HepG2 (cell line): ENCODE results near the gene ANKRD65. TPM values are rescaled to one million over a fixed set of nuclear protein-coding genes. Genes with fewer than 3 reads are reported as not detected.

ENCODE experiments used
- CHD4 ChIP-seq: fragments of 200-600 bp; sonication (generic); IDR thresholded peaks from 2 replicates; pipeline ENCODE4 v1.7.0; 2017; ENCODE audit warnings: mild to moderate bottlenecking, low read length, borderline replicate concordance
- DR1 ChIP-seq: sonication (generic); formaldehyde crosslinking; IDR thresholded peaks from 2 replicates; pipeline ENCODE4 v1.8.0; 2021; ENCODE audit warnings: mild to moderate bottlenecking, missing genetic modification reagents, inconsistent platforms
- KLF9 ChIP-seq: IDR thresholded peaks from 2 replicates; pipeline ENCODE4 v1.6.1; 2016; ENCODE audit warnings: low read depth
- MTA3 ChIP-seq: sonication (generic); formaldehyde crosslinking; IDR thresholded peaks from 2 replicates; pipeline ENCODE4 v1.4.0; 2020; ENCODE audit warnings: missing genetic modification reagents
- RBFOX2 ChIP-seq: fragments of 200-400 bp; formaldehyde crosslinking; IDR thresholded peaks from 2 replicates; pipeline ENCODE4 v1.6.1; 2017; ENCODE audit warnings: low read depth, mild to moderate bottlenecking, low read length
- REXO4 ChIP-seq: sonication (generic); formaldehyde crosslinking; IDR thresholded peaks from 2 replicates; pipeline ENCODE4 v1.8.0; 2022; ENCODE audit warnings: missing genetic modification reagents, mild to moderate bottlenecking, borderline replicate concordance
- RFX5 ChIP-seq: IDR thresholded peaks from 2 replicates; pipeline ENCODE4 v1.6.1; 2011; ENCODE audit warnings: low read depth, low read length, improper control_type of control experiment
- SETDB1 ChIP-seq: sonication (generic); formaldehyde crosslinking; IDR thresholded peaks from 2 replicates; pipeline ENCODE4 v1.5.1; 2020; ENCODE audit warnings: missing genetic modification reagents, mild to moderate bottlenecking, borderline replicate concordance
- SMARCE1 ChIP-seq: fragments of 450-650 bp; IDR thresholded peaks from 2 replicates; pipeline ENCODE4 v1.6.1; 2017; ENCODE audit warnings: borderline replicate concordance
- SP2 ChIP-seq: sonication (generic); formaldehyde crosslinking; IDR thresholded peaks from 2 replicates; pipeline ENCODE4 v1.5.1; 2020; ENCODE audit warnings: mild to moderate bottlenecking, missing genetic modification reagents
- SRF ChIP-seq: IDR thresholded peaks from 2 replicates; pipeline ENCODE4 v1.6.1; 2011; ENCODE audit warnings: mild to moderate bottlenecking, low read depth, low read length, moderate library complexity
- ZMYM2 ChIP-seq: sonication (generic); formaldehyde crosslinking; IDR thresholded peaks from 2 replicates; pipeline ENCODE4 v1.8.0; 2022; ENCODE audit warnings: mild to moderate bottlenecking, missing genetic modification reagents
- ZNF180 ChIP-seq: sonication (generic); formaldehyde crosslinking; IDR thresholded peaks from 2 replicates; pipeline ENCODE4 v1.4.0; 2020; ENCODE audit warnings: low read depth, missing genetic modification reagents, borderline replicate concordance
- ZNF317 ChIP-seq: sonication (generic); formaldehyde crosslinking; IDR thresholded peaks from 2 replicates; pipeline ENCODE4 v1.5.0; 2020; ENCODE audit warnings: mild to moderate bottlenecking, missing genetic modification reagents
- ZNF34 ChIP-seq: sonication (generic); formaldehyde crosslinking; IDR thresholded peaks from 2 replicates; pipeline ENCODE4 v1.4.0; 2020; ENCODE audit warnings: mild to moderate bottlenecking, missing genetic modification reagents, borderline replicate concordance
- ZNF383 ChIP-seq: sonication (generic); formaldehyde crosslinking; IDR thresholded peaks from 2 replicates; pipeline ENCODE4 v1.4.0; 2020; ENCODE audit warnings: missing genetic modification reagents, mild to moderate bottlenecking, borderline replicate concordance
- polyA plus RNA-seq, 8 experiments: library from polyadenylated mRNA; depleted of rRNA in 3 of 8; stranded (reverse) in 7 of 8; unstranded in 1 of 8; fragments of >200 nt; fragmentation: Illumina TruSeq in 4 of 8; extraction: Trizol in 4 of 8; gene quantifications; 2 replicates each; pipeline versions ENCODE4 v1.2.1 to v1.2.3, GENCODE V29; 2011 to 2016; ENCODE audit warnings: low read depth in 4 of 8, missing spikeins in 1 of 8, mixed read lengths in 1 of 8; ENCODE audit not compliant: insufficient read depth in 1 of 8
- total RNA-seq, 5 experiments: library from RNA; depleted of rRNA; stranded (reverse); fragments of >200 nt; fragmentation: Illumina TruSeq; extraction: Trizol; gene quantifications; 2 replicates each; pipeline ENCODE4 v1.2.3, GENCODE V29; 2016; ENCODE audit warnings: low read depth in 1 of 5
- TF ChIP-seq, protein P1 (sequence below): IDR thresholded peaks from 2 replicates; pipeline ENCODE4 v1.6.1; 2016
- TF ChIP-seq, protein P2 (sequence below): sonication (generic); formaldehyde crosslinking; IDR thresholded peaks from 2 replicates; pipeline ENCODE4 v1.9.0; 2021; ENCODE audit warnings: missing genetic modification reagents, borderline replicate concordance
- TF ChIP-seq, protein P3 (sequence below), 2 experiments: sonication (generic) in 1 of 2; formaldehyde crosslinking in 1 of 2; IDR thresholded peaks; 2 replicates each; pipeline versions ENCODE4 v1.5.1 to v1.6.1; 2011 to 2020; ENCODE audit warnings: borderline replicate concordance in 1 of 2, low read depth in 1 of 2, low read length in 1 of 2, mild to moderate bottlenecking in 1 of 2, missing genetic modification reagents in 1 of 2, moderate library complexity in 1 of 2
- TF ChIP-seq, protein P4 (sequence below): sonication (generic); formaldehyde crosslinking; IDR thresholded peaks from 2 replicates; pipeline ENCODE4 v1.4.0; 2020; ENCODE audit warnings: mild to moderate bottlenecking, missing genetic modification reagents
- TF ChIP-seq, protein P5 (sequence below): sonication (generic); formaldehyde crosslinking; IDR thresholded peaks from 2 replicates; pipeline ENCODE4 v1.4.0; 2020; ENCODE audit warnings: low read depth, mild to moderate bottlenecking, missing genetic modification reagents

Gene ANKRD65
- total and polyA plus RNA-seq, 2 of the 13 experiments (the other 11 are each of a cell fraction or from before 2014, with no cell fraction given), result 12.1 to 30.1 TPM

DNA sequence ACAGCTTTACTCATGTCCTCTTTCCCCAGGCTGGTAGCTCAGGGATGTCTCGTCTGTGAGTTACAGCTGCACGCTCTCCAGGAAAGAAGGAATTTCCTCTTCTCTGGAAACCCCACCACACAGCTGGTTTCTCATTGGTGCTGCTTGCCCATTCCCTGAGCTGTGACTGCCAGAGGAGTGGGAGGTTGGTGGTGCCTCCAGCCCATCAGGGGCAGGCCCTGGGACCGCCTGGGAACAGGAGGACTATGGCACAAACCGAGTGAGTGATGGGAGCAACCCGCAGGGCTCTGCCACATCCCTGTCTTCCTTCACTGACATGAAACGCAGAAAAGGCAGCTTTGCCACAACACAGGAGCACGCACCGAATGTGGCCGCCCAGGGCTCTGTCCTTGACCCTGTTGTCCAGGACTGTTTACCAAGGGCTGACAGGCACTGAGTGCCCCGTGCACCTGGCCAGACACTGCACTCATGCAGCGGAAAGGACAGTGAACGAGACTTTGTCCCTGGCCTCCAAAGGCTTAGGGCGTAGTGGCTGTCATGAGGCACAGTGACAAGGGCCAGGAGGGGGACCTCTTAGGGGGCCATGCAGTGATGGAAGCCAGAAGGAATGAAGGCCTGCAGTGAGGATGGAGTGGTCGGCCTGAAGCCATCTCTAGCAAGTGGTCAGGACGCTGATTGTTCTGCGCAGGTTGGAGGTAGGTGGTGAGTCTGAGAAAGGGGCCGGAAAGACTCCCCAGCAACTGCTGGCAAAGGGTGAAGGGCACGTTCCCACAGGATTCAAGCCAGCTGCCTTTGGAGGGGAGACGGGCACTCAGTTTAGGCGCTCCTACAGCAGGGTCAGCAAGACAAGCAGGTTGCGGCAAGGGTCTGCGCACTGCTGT is 20.3 kb downstream of the ANKRD65 start (continued):
- TF ChIP-seq, protein P1, sequence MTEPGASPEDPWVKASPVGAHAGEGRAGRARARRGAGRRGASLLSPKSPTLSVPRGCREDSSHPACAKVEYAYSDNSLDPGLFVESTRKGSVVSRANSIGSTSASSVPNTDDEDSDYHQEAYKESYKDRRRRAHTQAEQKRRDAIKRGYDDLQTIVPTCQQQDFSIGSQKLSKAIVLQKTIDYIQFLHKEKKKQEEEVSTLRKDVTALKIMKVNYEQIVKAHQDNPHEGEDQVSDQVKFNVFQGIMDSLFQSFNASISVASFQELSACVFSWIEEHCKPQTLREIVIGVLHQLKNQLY (CRISPR knock-in tag), result peak; percentile 99
- no peak; the same call in 1 of the 2 replicates for TF ChIP-seq ZNF34 (CRISPR knock-in tag)
- TF ChIP-seq RBFOX2, result peak; percentile 47
- no peak for TF ChIP-seq SETDB1 (CRISPR knock-in tag)
- no peak for TF ChIP-seq MTA3
- TF ChIP-seq, protein P2, sequence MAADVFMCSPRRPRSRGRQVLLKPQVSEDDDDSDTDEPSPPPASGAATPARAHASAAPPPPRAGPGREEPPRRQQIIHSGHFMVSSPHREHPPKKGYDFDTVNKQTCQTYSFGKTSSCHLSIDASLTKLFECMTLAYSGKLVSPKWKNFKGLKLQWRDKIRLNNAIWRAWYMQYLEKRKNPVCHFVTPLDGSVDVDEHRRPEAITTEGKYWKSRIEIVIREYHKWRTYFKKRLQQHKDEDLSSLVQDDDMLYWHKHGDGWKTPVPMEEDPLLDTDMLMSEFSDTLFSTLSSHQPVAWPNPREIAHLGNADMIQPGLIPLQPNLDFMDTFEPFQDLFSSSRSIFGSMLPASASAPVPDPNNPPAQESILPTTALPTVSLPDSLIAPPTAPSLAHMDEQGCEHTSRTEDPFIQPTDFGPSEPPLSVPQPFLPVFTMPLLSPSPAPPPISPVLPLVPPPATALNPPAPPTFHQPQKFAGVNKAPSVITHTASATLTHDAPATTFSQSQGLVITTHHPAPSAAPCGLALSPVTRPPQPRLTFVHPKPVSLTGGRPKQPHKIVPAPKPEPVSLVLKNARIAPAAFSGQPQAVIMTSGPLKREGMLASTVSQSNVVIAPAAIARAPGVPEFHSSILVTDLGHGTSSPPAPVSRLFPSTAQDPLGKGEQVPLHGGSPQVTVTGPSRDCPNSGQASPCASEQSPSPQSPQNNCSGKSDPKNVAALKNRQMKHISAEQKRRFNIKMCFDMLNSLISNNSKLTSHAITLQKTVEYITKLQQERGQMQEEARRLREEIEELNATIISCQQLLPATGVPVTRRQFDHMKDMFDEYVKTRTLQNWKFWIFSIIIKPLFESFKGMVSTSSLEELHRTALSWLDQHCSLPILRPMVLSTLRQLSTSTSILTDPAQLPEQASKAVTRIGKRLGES (CRISPR knock-in tag), result peak; percentile 94
- no peak for TF ChIP-seq CHD4
- no peak for TF ChIP-seq ZNF180 (CRISPR knock-in tag)
- no peak for TF ChIP-seq REXO4 (CRISPR knock-in tag)
- TF ChIP-seq, protein P3, sequence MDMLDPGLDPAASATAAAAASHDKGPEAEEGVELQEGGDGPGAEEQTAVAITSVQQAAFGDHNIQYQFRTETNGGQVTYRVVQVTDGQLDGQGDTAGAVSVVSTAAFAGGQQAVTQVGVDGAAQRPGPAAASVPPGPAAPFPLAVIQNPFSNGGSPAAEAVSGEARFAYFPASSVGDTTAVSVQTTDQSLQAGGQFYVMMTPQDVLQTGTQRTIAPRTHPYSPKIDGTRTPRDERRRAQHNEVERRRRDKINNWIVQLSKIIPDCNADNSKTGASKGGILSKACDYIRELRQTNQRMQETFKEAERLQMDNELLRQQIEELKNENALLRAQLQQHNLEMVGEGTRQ (IDR thresholded peaks at IDR 0.05; ENCODE audit: low read depth, low read length), result no peak
- TF ChIP-seq, protein P3 (CRISPR knock-in tag; IDR thresholded peaks at IDR 0.05; ENCODE audit: borderline replicate concordance), result no peak
- peak; percentile 54; the same call in 1 of the 2 replicates for TF ChIP-seq SP2
- TF ChIP-seq, protein P4, sequence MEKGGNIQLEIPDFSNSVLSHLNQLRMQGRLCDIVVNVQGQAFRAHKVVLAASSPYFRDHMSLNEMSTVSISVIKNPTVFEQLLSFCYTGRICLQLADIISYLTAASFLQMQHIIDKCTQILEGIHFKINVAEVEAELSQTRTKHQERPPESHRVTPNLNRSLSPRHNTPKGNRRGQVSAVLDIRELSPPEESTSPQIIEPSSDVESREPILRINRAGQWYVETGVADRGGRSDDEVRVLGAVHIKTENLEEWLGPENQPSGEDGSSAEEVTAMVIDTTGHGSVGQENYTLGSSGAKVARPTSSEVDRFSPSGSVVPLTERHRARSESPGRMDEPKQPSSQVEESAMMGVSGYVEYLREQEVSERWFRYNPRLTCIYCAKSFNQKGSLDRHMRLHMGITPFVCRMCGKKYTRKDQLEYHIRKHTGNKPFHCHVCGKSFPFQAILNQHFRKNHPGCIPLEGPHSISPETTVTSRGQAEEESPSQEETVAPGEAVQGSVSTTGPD (CRISPR knock-in tag), result 0 out of 2 replicates have a peak, but pooled peaks have one; percentile 27
- TF ChIP-seq RFX5, result no peak
- no peak for TF ChIP-seq KLF9 (CRISPR knock-in tag)
- no peak for TF ChIP-seq SRF
- no peak for TF ChIP-seq SMARCE1
- no peak for TF ChIP-seq DR1 (CRISPR knock-in tag)
- TF ChIP-seq, protein P5, sequence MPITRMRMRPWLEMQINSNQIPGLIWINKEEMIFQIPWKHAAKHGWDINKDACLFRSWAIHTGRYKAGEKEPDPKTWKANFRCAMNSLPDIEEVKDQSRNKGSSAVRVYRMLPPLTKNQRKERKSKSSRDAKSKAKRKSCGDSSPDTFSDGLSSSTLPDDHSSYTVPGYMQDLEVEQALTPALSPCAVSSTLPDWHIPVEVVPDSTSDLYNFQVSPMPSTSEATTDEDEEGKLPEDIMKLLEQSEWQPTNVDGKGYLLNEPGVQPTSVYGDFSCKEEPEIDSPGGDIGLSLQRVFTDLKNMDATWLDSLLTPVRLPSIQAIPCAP, result 0 out of 2 replicates have a peak, but pooled peaks have one; percentile 62
- no peak for TF ChIP-seq ZNF383 (CRISPR knock-in tag)
- TF ChIP-seq ZNF317, result peak; percentile 24; the same call in 1 of the 2 replicates
- TF ChIP-seq ZMYM2, result peak; percentile 65; the same call in 1 of the 2 replicates
